CD4-positive, alpha-beta T cell treated with Interleukin-12 subunit alpha and Interleukin-12 subunit beta, for 1 hour (primary cell): ENCODE data around the gene ANKRD55.
"Not testable (repeated sequence)": the region's sequence is repeated elsewhere in the genome, so short reads cannot be mapped to it uniquely, and the experiment has no call there.

ENCODE experiments used
- DNase-seq: peaks from one replicate; pipeline ENCODE4 v3.0.0-alpha.2; 2020

The ANKRD55 gene

DNA sequence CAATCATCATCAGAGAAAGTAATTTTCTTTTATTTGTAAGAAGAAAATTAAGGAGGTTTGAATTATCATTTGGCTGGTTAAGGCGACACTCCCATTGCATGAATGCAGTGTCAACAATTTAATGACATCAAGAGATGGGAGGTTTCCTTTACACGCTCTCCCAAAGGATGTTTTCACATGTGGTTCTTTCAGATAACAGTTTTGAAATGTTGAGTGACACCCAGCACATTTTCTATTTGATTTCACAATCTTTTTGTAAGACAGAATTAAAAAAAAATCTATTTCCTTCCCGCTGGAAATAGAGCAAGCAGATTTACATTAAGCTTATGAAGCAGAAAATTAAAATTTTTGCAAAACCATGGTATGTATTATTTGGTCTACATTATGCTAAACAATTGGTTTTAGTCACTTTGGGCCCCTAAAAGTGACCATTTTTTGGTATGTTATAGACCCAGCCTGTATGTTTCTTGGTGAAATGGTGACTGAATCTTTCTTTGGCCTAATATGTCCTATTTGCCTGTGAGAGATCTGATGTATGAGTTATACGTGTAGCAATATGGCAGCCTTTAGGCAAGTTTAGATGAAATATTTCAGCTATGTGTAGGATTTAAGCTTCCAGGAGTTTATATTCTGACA is 18.9 kb upstream of the ANKRD55 start:
- DNase-seq, result no peak

GRCh38 chr5:56251440-56251839 is 18.3 kb upstream of the ANKRD55 start:
- DNase-seq, result no peak

DNA sequence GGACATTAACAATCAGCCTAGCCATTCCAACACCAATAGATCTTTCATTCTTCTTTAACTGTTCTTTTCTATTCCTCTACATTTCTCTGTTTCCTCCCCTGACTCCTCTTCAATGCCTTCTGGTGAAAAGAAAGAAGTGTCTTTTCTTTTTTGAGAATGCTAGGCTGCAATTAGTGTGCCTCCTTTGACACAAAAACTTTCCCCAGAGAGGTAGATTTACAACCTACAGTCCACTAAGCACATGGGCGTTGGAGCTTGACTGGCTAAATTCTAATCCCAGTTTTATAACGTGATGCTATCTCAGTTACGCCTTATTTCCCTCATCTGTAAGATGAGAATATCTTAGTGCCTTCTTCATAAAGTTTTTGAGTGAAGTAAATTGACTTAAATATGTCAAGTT is 16.9 kb upstream of the ANKRD55 start:
- no peak for DNase-seq

DNA sequence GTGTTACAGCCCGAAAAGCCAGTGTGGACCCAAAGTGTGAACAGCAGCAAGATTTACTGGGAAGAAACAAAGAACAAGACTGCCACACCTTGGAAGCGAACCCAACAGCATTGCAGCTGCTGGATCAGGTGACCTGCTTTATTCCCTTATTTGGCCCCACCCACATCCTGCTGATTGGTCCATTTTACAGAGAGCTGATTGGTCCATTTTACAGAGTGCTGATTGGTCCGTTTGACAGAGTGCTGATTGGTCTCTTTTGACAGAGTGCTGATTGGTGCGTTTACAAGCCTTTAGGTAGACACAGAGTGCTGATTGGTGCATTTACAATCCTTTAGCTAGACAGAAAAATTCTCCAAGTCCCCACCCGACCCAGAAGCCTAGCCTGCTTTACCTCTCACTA is 16.0 kb upstream of the ANKRD55 start:
- DNase-seq, result not testable (repeated sequence)

GRCh38 chr5:56247592-56247991 is 14.5 kb upstream of the ANKRD55 start:
- DNase-seq, result no peak

GRCh38 chr5:56246769-56247168 is 13.6 kb upstream of the ANKRD55 start:
- no peak for DNase-seq

GRCh38 chr5:56245481-56245880 is 12.4 kb upstream of the ANKRD55 start:
- no peak for DNase-seq

GRCh38 chr5:56244627-56245026 is 11.5 kb upstream of the ANKRD55 start:
- no peak for DNase-seq

GRCh38 chr5:56242271-56242670 is 9.1 kb upstream of the ANKRD55 start:
- not testable (repeated sequence) for DNase-seq

- DNase-seq, result no peak
Measured at GRCh38 chr5:56232538-56232937, 592 bp downstream of the ANKRD55 start.

DNA sequence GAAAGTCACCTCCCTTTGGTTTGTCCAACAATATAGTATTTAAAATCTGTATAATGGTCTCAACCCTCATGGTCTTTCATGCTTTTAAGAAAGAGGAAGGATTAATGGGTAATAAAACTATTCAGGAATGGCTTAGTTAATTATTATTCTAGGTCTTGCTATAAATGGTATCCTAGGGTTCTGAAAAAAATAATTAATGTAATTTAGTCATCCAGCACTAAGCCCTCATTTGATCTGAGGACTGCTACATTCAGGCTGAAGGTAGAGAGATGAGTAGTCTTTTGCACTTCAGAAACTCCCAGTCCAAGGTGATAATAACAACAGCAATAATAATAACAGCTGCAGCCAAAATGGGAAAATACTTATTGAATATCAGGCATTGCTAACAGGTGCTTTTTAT is 2.6 kb downstream of the ANKRD55 start:
- no peak for DNase-seq

GRCh38 chr5:56229111-56229510 is 4.0 kb downstream of the ANKRD55 start:
- DNase-seq, result no peak

DNA sequence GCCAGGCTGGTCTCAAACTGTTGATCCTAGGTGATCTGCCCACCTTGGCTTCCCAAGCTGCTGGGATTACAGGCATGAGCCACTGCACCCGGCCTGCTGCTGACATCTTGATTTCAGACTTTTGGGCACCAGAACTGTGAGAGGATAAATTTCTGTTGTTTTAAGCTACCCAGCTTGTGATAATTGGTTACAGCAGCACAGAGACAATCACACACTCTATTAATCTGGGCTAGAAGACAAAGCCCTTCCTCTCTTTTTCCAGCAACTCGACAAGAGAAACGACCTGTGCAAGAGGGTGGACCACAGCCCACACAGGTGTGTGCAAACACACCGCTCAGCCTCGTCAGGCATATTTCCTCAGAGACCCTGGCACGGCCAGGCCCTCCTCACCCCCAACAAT is 4.5 kb downstream of the ANKRD55 start:
- DNase-seq, result no peak

- no peak for DNase-seq
Measured at GRCh38 chr5:56227691-56228090, 5.4 kb downstream of the ANKRD55 start.

- DNase-seq, result not testable (repeated sequence)
Measured at GRCh38 chr5:56223298-56223697, 9.8 kb downstream of the ANKRD55 start.

GRCh38 chr5:56221601-56222000 is 11.5 kb downstream of the ANKRD55 start:
- not testable (repeated sequence) for DNase-seq

GRCh38 chr5:56215019-56215830 is 17.9 kb downstream of the ANKRD55 start:
- DNase-seq, result no peak

DNA sequence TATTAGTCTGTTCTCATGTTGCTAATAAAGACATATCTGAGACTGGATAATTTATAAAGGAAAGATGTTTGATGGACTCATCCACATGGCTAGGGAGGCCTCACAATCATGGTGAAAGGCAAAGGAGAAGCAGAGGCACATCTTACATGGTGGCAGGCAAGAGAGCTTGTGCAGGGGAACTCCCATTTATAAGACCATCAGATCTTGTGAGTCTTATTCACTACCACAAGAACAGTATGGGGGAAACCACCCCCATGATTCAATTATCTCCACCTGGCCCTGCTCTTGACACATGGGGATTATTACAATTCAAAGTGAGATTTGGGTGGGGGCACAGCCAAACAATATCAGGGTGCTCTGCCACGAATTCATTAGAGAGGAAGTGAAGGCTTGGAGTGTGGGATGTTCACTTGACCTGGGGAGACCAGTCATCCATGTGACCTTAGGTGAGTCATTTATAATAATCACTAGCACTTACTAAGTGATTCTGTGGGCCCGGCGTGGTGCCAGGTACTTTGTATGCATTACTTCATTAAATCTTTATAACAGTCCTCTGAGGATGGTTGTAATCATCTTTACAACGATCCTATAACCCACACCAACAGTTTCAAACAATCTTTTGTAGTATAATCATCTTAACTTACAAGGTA is 19.1 kb downstream of the ANKRD55 start:
- not testable (repeated sequence) for DNase-seq

GRCh38 chr5:56212130-56212879 is 20.8 kb downstream of the ANKRD55 start:
- no peak for DNase-seq

DNA sequence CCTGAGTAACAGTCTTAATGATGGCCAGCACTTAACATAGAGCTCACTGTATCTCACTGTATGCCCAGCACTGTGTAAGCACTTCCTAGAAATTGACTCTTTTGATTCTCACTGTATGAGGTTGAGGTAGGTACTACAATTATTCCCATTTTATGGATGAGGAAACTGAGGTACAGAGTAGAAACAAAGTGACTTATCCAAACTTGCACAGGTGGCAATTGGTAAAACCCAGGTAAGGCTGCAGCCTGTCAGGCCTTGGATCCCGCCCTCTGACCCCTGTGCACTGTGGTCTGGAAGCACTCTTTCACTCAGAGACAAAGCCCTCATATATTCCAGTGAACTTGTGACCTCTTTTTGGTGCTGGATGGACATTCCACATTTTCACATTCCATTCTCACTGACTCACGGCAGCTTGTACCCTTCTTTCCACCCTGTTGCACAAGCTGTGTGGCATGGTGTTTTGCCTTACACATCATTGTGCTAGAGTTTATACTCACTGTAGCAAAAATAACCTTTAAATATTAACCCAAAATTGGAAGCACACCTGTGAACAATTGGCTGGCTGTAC is 21.7 kb downstream of the ANKRD55 start:
- DNase-seq, result no peak

- no peak for DNase-seq
Measured at GRCh38 chr5:56208681-56209080, 24.4 kb downstream of the ANKRD55 start.

DNA sequence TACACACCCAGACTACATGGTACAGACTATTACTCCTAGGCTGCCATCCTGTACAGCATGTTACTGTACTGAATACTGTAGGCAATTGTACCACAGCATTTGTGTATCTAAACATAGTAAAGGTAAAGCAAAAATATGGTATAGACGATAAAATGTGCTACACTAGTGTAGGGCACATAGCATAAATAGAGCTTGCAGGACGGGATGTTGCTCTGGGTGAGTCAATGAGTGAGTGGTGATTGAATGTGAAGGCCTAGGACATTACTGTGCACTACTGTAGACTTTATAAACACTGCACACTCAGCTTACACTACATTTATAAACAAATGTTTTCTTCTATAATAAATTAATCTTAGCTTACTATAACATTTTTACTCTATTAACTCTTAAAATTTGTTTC is 25.6 kb downstream of the ANKRD55 start:
- no peak for DNase-seq
